ENCODE measurements around the gene MBD4. TPM values are rescaled to one million over a fixed set of nuclear protein-coding genes. Genes with fewer than 3 reads are reported as not detected.

The MBD4 gene
- total RNA-seq, 6 experiments from 2014 or later, result 16.9 to 26.1 (median 25.3) TPM

GRCh38 chr3:129462361-129462968 lies 22.7 kb upstream of the MBD4 start:
- no peaks in the 10 kb centered on the region for H3K36me3 ChIP-seq
- WGBS (ENCODE audit: insufficient coverage, low coverage, low lambda C conversion rate, missing lambda C conversion rate), result 36% methylated on average over 3 of the region's 3 CpGs
- H3K27me3 ChIP-seq, result no peaks in the 10 kb centered on the region
- DNase-seq (peak in 1 of 3 donors; percentile 65), ATAC-seq (peak; percentile 48 to 74 (median 64))
- H3K4me3 ChIP-seq, result no peak overlapping the region
- H3K9me3 ChIP-seq, result no peaks in the 10 kb centered on the region
- peak overlapping the region in 1 of 3 donors; percentile 51 for H3K27ac ChIP-seq
- intact Hi-C loops (cut with DNase I), result no loop called here
- no peak for TF ChIP-seq POLR2A (IDR thresholded peaks at IDR 0.05)
- no peak for TF ChIP-seq CTCF (IDR thresholded peaks at IDR 0.05)
- H3K4me1 ChIP-seq, result peaks cover 0 to 26% (median 10%) of the 10 kb centered on the region in 4 donors

- peak overlapping the region; percentile 11 to 51 (median 17) for H3K27ac ChIP-seq
- H3K4me3 ChIP-seq, result no peak overlapping the region
- intact Hi-C loops (cut with DNase I), result no loop called here
- TF ChIP-seq POLR2A (IDR thresholded peaks at IDR 0.05), result no peak
- no peak for TF ChIP-seq CTCF (IDR thresholded peaks at IDR 0.05)
- no peaks in the 10 kb centered on the region for H3K27me3 ChIP-seq
- no peaks in the 10 kb centered on the region for H3K9me3 ChIP-seq
- H3K36me3 ChIP-seq, result no peaks in the 10 kb centered on the region
- DNase-seq, result no peak
- peaks cover 0 to 23% (median 9%) of the 10 kb centered on the region in 4 donors for H3K4me1 ChIP-seq
- 63% methylated on average over 6 of the region's 6 CpGs for WGBS (ENCODE audit: insufficient coverage, low coverage, low lambda C conversion rate, missing lambda C conversion rate)
- ATAC-seq, result peak; percentile 51 to 70 (median 64)
Observed at GRCh38 chr3:129461461-129462146, 21.9 kb upstream of the MBD4 start.

DNA sequence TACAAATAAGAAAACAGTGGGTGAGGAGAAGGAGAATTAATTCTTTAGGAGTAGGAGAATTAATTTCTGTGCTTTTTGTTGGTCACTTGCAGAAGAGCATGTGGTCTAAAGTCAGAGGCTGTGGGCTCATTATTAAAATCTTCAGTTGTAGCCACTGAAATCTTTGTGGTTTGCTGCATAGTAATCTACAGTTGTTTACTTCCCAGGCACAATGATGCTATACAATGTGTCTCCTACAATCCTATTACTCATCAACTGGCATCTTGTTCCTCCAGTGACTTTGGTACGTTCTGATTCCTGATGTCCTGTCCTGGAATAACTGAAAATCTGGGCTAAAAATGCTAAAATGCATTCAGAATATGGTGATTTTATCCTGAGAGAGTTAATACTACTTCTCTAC lies 21.3 kb upstream of the MBD4 start:
- peaks cover 0 to 23% (median 9%) of the 10 kb centered on the region in 4 donors for H3K4me1 ChIP-seq
- H3K9me3 ChIP-seq, result no peaks in the 10 kb centered on the region
- no peak overlapping the region for H3K4me3 ChIP-seq
- TF ChIP-seq CTCF (IDR thresholded peaks at IDR 0.05) (no peak), POLR2A (IDR thresholded peaks at IDR 0.05) (no peak)
- intact Hi-C loops (cut with DNase I), result no loop called here
- WGBS (ENCODE audit: insufficient coverage, low coverage, low lambda C conversion rate, missing lambda C conversion rate), result 100% methylated on average over 1 of the region's 1 CpG
- no peaks in the 10 kb centered on the region for H3K27me3 ChIP-seq
- ATAC-seq (no peak), DNase-seq (no peak)
- H3K27ac ChIP-seq, result peak overlapping the region in 2 of 3 donors; percentile 11 to 51
- no peaks in the 10 kb centered on the region for H3K36me3 ChIP-seq

DNA sequence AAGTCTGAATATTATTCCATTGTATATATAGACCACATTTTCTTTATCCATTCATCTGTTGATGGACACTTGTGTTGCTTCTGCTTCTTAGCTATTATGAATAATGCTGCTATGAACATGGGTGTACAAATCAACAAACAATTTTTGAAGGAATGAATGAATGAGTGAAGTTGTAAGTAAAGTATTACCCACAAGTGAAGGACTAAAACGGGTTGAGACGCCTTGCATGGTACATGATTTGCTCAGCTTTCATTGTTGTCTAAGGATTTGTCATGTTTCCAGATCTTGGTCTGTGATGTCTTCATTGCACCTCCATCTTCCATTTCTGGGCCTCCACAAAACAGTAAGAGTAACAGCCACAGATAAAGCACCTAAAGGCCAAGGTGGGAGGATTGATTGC lies 20.8 kb upstream of the MBD4 start:
- peaks cover 0 to 23% (median 9%) of the 10 kb centered on the region in 4 donors for H3K4me1 ChIP-seq
- H3K36me3 ChIP-seq, result no peaks in the 10 kb centered on the region
- H3K27ac ChIP-seq, result no peak overlapping the region
- DNase-seq, result no peak
- no peaks in the 10 kb centered on the region for H3K9me3 ChIP-seq
- no peak for ATAC-seq
- H3K27me3 ChIP-seq, result no peaks in the 10 kb centered on the region
- TF ChIP-seq CTCF (IDR thresholded peaks at IDR 0.05) (no peak), POLR2A (IDR thresholded peaks at IDR 0.05) (no peak)
- H3K4me3 ChIP-seq, result no peak overlapping the region
- intact Hi-C loops (cut with DNase I), result no loop called here
- 100% methylated on average over 2 of the region's 2 CpGs for WGBS (ENCODE audit: insufficient coverage, low coverage, low lambda C conversion rate, missing lambda C conversion rate)

Data from right lobe of liver (tissue), 6 donors.